AG10803 (cell line): ENCODE measurements around the gene SRF.

Experiments used
- DNase-seq: peaks from one replicate; pipeline ENCODE4 v3.0.0; 2010; ENCODE audit warnings: low read depth
- H3K4me3 ChIP-seq: 2 replicates; pipeline ENCODE4 v1.5.1; 2011; ENCODE audit warnings: mild to moderate bottlenecking, low read length, control low read depth
- CTCF ChIP-seq: conservative IDR thresholded peaks from 2 replicates; pipeline ENCODE4 v1.5.1; 2011; ENCODE audit warnings: mild to moderate bottlenecking, low read length, control low read depth, inconsistent platforms

Gene SRF

GRCh38 chr6:43216200-43216599 lies 45.1 kb downstream of the SRF start:
- DNase-seq, result no peak

GRCh38 chr6:43217351-43217750 lies 46.3 kb downstream of the SRF start:
- no peak overlapping the region for H3K4me3 ChIP-seq
- no peak for TF ChIP-seq CTCF
- DNase-seq, result no peak

More at GRCh38 chr6:43216200-43216599, 45.1 kb downstream of the SRF start:
- no peak for TF ChIP-seq CTCF
- no peak overlapping the region for H3K4me3 ChIP-seq

- no peak for DNase-seq
- no peak overlapping the region for H3K4me3 ChIP-seq
- no peak for TF ChIP-seq CTCF
Observed at GRCh38 chr6:43219119-43219518, 48.0 kb downstream of the SRF start.

- no peak overlapping the region for H3K4me3 ChIP-seq
- no peak for DNase-seq
- no peak for TF ChIP-seq CTCF
Observed at GRCh38 chr6:43219814-43220213, 48.7 kb downstream of the SRF start.

GRCh38 chr6:43220439-43220951 lies 49.4 kb downstream of the SRF start:
- no peak for TF ChIP-seq CTCF
- H3K4me3 ChIP-seq, result no peak overlapping the region
- no peak for DNase-seq

GRCh38 chr6:43221046-43221972 lies 50.2 kb downstream of the SRF start:
- no peak for TF ChIP-seq CTCF
- no peak overlapping the region for H3K4me3 ChIP-seq
- DNase-seq, result peak; percentile 14
